HG03139 (cell line): ENCODE measurements around the gene ARHGEF40.

Source experiments
- ATAC-seq: cut with Tn5 transposase; IDR thresholded peaks from one replicate; pipeline ENCODE4 v1.9.1; 2021; ENCODE audit not compliant: unreplicated experiment

ARHGEF40 gene

GRCh38 chr14:21070083-21070609 lies at the start of gene ARHGEF40:
Gene ARHGEF40, plus strand, starts transcription at chr14:21070304. Its CDS starts 93 bp downstream, at chr14:21070397.
- ATAC-seq: no peak

- no peak for ATAC-seq
Observed at GRCh38 chr14:21020977-21021545, 49.0 kb upstream of the ARHGEF40 start.

GRCh38 chr14:21022686-21023085 lies 47.4 kb upstream of the ARHGEF40 start:
- no peak for ATAC-seq

- ATAC-seq: no peak
Observed at GRCh38 chr14:21023174-21023573, 46.9 kb upstream of the ARHGEF40 start.

GRCh38 chr14:21023817-21024584 lies 46.1 kb upstream of the ARHGEF40 start:
- ATAC-seq: no peak

- ATAC-seq: no peak
Observed at GRCh38 chr14:21024585-21025370, 45.3 kb upstream of the ARHGEF40 start, which contains the start of gene NDRG2. Gene NDRG2, minus strand, starts transcription at chr14:21025061. Its CDS starts 1,746 bp downstream, at chr14:21023315.

GRCh38 chr14:21025371-21026273 lies 44.5 kb upstream of the ARHGEF40 start:
- ATAC-seq: no peak

GRCh38 chr14:21026274-21026987 lies 43.7 kb upstream of the ARHGEF40 start:
- ATAC-seq: no peak

GRCh38 chr14:21026988-21027315 lies 43.2 kb upstream of the ARHGEF40 start:
- no peak for ATAC-seq

GRCh38 chr14:21029917-21030316 lies 40.2 kb upstream of the ARHGEF40 start, which contains the start of gene TPPP2:
Gene TPPP2, plus strand, starts transcription at chr14:21030217. Its CDS starts 365 bp downstream, at chr14:21030582.
- no peak for ATAC-seq

GRCh38 chr14:21030531-21030930 lies 39.6 kb upstream of the ARHGEF40 start:
- ATAC-seq: no peak

GRCh38 chr14:21032326-21033132 lies 37.6 kb upstream of the ARHGEF40 start:
- ATAC-seq: no peak

- ATAC-seq: no peak
Observed at GRCh38 chr14:21033133-21033698, 36.9 kb upstream of the ARHGEF40 start.

GRCh38 chr14:21034707-21035106 lies 35.4 kb upstream of the ARHGEF40 start, which contains the start of gene RNASE13:
Gene RNASE13, minus strand, starts transcription at chr14:21034807. Its CDS starts 519 bp downstream, at chr14:21034288.
- ATAC-seq: no peak

GRCh38 chr14:21036751-21037150 lies 33.4 kb upstream of the ARHGEF40 start:
- no peak for ATAC-seq

- ATAC-seq: no peak
Observed at GRCh38 chr14:21037156-21037555, 32.9 kb upstream of the ARHGEF40 start.

- no peak for ATAC-seq
Observed at GRCh38 chr14:21038441-21039422, 31.4 kb upstream of the ARHGEF40 start.
